Stomach (tissue), 4 donors: ENCODE data around the gene KIF6.

ENCODE experiments used
- EP300 ChIP-seq: sonication (generic); formaldehyde crosslinking; IDR thresholded peaks from one replicate; pipeline ENCODE4 v1.6.1; 2017; ENCODE audit warnings: antibody characterized with exemption
- TF ChIP-seq, protein P1 (sequence below), 7 experiments: fragments of 450-650 bp in 4 of 7; fragments of 200-600 bp in 3 of 7; sonication (generic) in 3 of 7; IDR thresholded peaks; one replicate each; pipeline ENCODE4 v1.5.1; 2016 to 2019; ENCODE audit warnings: antibody characterized with exemption in 7 of 7, control low read depth in 2 of 7, mild to moderate bottlenecking in 1 of 7

DNA sequence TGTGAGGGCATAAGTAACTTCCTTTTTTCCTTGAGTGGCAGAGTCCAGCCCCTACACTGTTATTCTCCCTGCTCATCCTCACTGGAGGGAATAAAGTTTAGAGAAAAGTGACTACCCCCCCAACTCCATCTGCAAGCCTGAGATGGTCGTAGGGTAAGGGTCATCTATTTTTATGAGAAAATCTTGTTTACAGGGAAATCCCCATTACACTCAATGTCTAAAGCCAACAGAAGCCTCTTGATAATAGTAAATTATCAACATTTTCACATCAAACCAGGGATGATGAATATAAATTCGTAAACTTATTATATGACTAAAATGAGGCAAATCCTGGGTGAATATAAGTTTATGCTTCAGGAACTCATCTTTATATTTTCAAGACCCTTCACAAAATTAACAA lies 228.8 kb downstream of the KIF6 start:
- no peak for TF ChIP-seq EP300
- TF ChIP-seq, protein P1, sequence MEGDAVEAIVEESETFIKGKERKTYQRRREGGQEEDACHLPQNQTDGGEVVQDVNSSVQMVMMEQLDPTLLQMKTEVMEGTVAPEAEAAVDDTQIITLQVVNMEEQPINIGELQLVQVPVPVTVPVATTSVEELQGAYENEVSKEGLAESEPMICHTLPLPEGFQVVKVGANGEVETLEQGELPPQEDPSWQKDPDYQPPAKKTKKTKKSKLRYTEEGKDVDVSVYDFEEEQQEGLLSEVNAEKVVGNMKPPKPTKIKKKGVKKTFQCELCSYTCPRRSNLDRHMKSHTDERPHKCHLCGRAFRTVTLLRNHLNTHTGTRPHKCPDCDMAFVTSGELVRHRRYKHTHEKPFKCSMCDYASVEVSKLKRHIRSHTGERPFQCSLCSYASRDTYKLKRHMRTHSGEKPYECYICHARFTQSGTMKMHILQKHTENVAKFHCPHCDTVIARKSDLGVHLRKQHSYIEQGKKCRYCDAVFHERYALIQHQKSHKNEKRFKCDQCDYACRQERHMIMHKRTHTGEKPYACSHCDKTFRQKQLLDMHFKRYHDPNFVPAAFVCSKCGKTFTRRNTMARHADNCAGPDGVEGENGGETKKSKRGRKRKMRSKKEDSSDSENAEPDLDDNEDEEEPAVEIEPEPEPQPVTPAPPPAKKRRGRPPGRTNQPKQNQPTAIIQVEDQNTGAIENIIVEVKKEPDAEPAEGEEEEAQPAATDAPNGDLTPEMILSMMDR (IDR thresholded peaks at IDR 0.05): no peak
